SK-N-MC (cell line): ENCODE data around the gene CIBAR2.

Experiments
- EZH2 ChIP-seq: fragments of 200-600 bp; sonication (generic); IDR thresholded peaks from one replicate; pipeline ENCODE4 v1.6.1; 2017; ENCODE audit warnings: antibody characterized with exemption
- POLR2AphosphoS5 ChIP-seq: IDR thresholded peaks from 2 replicates; pipeline ENCODE4 v1.6.1; 2012; ENCODE audit warnings: mild to moderate bottlenecking, low read depth, low read length, borderline replicate concordance

DNA sequence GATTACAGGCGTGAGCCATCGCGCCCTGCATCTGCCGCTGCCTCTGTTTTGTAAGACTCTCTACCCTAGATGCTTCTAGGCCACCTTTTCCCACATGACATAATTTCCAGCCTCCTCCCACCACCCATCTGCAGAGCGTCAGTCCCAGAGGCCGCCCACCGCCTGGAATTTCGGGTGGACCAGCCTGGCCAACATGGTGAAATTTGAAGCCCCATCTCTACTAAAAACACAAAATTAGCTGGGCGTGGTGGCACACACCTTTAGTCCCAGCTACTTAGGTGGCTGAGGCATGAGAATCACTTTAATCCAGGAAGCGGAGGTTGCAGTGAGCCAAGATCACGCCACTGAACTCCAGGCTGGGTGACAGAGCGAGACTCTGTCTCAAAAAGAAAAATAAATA, 5.1 kb upstream of the CIBAR2 start:
- TF ChIP-seq POLR2AphosphoS5 (no peak), EZH2 (no peak)
